GM21367 (cell line): Measurements from ENCODE around the gene RIMBP2.

Source experiments
- ATAC-seq: cut with Tn5 transposase; IDR thresholded peaks from one replicate; pipeline ENCODE4 v1.9.1; 2021; ENCODE audit not compliant: unreplicated experiment

RIMBP2 gene

GRCh38 chr12:130491421-130492357 lies 224.4 kb downstream of the RIMBP2 start:
- no peak for ATAC-seq

DNA sequence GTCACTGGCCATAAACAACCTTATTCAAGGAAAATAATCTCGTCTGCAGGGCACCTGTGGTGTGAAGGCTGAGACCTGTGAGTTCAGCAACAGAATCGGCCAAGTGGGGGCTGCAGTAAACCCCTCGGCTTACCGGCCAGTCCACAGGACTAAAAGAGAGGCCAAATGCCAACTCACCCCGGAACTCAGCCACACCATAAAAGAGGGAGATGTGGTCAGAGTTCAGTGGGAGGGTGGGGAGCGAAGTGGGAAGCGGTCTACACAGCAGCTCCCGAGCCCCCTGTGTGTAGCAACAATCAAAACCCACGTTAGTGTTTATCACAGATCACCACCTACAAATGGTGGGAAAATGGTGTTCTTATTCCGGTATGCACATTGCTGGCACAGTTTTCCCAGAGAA lies 225.4 kb downstream of the RIMBP2 start:
- ATAC-seq = no peak

DNA sequence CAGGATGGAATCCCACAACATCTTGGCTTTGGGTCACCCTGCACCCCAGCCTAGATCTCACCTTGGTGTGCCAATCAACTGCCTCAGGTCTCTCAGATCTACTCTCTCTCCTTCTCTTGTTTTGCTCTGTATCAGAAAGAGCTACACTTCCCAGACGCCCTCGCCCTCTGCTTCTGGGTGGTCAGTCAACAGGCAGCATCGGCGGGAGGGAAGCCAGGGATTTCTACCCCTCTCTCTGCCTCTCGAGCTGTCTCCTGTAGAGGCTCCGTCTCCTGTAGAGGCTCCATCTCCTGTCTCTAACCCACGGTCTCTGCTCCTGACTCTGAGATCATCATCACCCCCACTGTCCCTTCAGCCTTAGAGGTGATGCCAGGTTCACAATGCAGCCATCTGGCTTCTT lies 226.8 kb downstream of the RIMBP2 start:
- no peak for ATAC-seq

DNA sequence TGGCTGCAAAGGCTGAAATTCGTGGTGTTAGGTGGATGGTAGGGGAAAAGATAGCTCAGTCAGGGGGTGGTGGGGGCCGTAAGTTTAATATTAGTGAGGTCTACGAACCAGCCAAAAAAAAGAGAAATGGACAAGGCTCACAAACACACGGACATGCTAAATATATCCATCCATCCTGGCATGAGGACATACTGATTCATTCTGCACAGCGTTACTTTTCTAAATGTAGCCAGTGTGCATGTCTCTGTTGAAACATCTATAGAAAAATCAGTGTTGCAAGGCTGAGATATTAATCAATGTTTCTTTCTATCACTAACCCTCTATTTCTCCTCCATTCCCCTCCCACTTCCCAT lies 227.8 kb downstream of the RIMBP2 start:
- no peak for ATAC-seq

- ATAC-seq = no peak
These were observed 228.3 kb downstream of the RIMBP2 start for GRCh38 chr12:130487636-130488357.

GRCh38 chr12:130486891-130487416 lies 229.1 kb downstream of the RIMBP2 start:
- ATAC-seq = no peak

- ATAC-seq = no peak
These were observed 230.0 kb downstream of the RIMBP2 start for GRCh38 chr12:130486146-130486435.

- no peak for ATAC-seq
These were observed 230.6 kb downstream of the RIMBP2 start for GRCh38 chr12:130485291-130486145.

- ATAC-seq = no peak
These were observed 231.9 kb downstream of the RIMBP2 start for GRCh38 chr12:130484221-130484620.

DNA sequence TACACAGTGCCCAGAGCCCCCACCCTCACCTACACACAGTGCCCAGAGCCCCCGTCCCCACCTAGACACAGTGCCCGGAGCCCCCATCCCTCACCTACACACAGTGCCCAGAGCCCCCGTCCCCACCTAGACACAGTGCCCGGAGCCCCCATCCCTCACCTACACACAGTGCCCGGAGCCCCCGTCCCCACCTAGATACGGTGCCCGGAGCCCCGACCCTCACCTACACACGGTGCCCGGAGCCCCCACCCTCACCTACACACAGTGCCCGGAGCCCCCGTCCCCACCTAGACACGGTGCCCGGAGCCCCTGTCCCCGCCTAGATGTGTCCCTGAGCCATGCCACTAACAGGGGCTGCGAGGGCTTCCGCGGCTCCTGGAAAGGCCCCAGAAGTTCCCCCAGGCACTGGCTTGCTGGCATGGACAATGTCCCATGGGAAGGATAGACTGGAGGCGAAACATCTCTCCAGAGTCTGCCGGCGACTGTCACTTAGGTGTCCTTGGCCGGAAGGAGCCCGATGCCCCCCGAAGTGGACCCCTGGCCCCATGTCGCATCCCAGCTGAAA lies 232.4 kb downstream of the RIMBP2 start:
- no peak for ATAC-seq

GRCh38 chr12:130482448-130482847 lies 233.7 kb downstream of the RIMBP2 start:
- no peak for ATAC-seq

GRCh38 chr12:130481392-130481879 lies 234.7 kb downstream of the RIMBP2 start:
- no peak for ATAC-seq

- ATAC-seq = no peak
These were observed 235.2 kb downstream of the RIMBP2 start for GRCh38 chr12:130480887-130481286.

DNA sequence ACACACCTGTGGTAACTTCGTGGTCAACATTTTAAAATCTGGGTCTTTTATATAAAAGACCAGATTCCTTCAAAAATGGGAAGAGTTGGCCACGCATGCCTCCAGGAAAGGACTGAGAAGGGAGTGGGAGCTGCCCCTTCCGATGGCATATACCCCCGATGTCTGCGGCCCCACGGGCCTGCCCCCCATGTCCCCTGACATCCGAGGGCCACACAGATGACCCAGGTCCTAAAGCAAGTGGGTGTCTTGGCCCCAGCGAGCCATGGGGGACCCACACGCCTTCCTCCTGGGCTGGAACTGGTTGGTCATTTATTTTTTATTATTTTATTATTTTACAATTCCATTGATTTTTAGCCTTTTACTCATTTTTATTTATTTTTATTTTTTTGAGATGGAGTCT lies 235.9 kb downstream of the RIMBP2 start:
- no peak for ATAC-seq

DNA sequence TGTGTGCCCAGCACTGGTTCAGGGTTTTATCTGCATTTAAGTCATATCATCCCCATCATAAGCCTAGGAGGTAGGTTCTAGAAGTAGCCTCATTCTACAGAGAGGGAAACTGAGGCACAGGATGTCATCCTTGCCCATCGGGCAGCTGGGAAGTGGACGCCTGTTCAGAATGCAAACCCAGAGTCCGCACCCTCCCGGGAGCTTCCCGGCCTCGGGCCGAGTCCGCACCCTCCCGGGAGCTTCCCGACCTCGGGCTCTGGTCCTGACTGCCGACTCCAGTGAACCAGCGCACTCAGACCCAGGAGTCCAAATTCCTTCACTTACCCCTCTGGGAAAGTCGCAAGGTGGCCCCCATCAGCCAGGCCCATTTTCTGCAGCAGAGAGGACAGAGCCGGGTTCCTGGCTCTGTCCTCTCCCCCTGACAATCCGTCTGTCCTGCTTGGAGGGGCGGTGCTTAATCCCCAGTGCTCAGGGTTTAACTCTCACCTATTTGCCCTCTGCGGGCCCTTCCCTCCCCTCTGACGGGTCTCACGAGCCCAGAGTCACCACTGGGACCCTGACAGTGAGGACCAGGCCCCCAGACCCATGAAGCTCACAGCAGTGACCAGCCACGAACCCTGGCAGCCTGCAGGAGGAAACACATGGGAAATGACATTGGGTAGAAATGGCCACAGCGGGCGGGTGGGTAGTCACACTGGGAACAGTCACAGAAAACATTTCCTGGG lies 236.5 kb downstream of the RIMBP2 start:
- ATAC-seq = no peak

GRCh38 chr12:130478786-130479185 lies 237.3 kb downstream of the RIMBP2 start:
- ATAC-seq = no peak

DNA sequence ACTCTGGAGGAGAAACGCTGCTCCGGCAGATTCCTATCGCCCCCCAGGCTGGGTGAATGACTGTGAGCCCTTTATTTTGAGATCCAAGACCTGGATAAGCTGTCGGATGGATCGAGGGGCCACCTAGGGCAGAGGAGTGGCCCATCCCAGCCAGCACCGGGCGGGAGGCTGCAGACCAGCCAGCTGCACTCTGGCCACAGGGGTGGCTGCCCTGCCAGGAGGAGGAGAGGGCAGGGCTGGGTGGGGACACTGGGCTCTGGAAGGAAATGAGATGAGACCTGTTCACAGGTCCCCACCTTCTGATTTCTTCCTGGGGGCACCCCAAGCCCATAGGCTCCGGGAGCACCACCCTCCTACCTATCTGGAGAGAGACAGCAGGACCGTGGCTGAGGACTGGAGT lies 238.4 kb downstream of the RIMBP2 start:
- no peak for ATAC-seq

- ATAC-seq = no peak
These were observed 238.8 kb downstream of the RIMBP2 start for GRCh38 chr12:130477266-130477665.

- ATAC-seq = no peak
These were observed 239.5 kb downstream of the RIMBP2 start for GRCh38 chr12:130476451-130477135.
